Measurements from ENCODE around the gene UBE3B. TPM values are rescaled to one million over a fixed set of nuclear protein-coding genes. Genes with fewer than 3 reads are reported as not detected.

The UBE3B gene
- total RNA-seq, 4 donors from 2014 or later, result 52.2 to 72.5 (median 65.5) TPM

DNA sequence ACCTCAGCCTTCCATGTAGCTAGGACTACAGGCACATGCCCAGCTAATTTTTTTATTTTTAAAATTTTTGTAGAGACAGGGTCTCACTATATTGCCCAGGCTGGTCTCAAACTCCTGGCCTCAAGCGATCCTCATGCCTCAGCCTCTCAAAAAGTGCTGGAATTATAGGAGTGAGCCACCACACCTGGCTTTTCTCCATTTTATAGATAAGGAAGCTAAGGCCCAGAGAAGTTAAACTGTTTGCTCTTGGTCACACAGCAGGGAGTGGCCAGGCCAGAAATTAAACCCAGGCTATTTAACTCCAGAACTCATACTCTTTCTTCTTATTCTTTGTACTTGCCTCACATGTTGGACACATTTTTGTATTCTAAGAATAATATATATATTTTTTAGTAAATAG, 16.5 kb downstream of the UBE3B start:
- Histone ChIP-seq H3K36me3 (peaks cover 63 to 68% of the 10 kb centered on the region in 2 donors), H3K27me3 (no peaks in the 10 kb centered on the region), H3K27ac (no peak overlapping the region), H3K4me1 (no peaks in the 10 kb centered on the region), H3K9me3 (no peaks in the 10 kb centered on the region), H3K4me3 (replicated peaks in 1 of 3) (no peak overlapping the region)
- no peak for TF ChIP-seq POLR2A (IDR thresholded peaks at IDR 0.05)
- TF ChIP-seq CTCF (IDR thresholded peaks at IDR 0.05), result no peak
- intact Hi-C loops (cut with DNase I), result no loop called here
- no peak for DNase-seq
- WGBS, 2 donors, result 96 to 100% methylated on average over 1 of the region's 1 CpG

DNA sequence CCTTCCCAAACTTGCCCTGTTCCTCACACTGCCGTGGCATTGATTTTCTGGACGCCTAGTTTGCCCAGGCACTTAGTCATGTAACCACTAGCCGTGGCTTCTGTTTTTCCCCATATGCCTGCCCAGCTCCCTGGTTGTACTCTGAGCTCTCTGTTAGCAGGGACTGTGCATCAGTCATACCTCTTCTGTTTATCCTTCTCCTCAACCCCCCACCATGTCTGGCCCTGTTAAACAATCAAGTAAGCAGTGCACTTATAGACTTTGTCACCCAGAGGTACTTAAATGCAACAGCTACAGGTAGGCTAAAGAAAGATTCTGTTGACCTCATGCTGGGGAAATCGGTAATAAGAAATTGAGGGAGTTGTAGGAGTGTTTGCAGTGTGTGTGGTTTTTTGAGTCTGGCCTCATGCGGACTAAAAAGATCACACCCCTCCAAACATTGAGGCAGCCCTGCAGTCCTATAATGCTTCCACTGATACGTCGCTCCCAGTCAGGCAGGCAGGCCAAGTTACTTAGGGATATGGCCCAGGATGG, 17.0 kb downstream of the UBE3B start:
- Histone ChIP-seq H3K27me3 (no peaks in the 10 kb centered on the region), H3K9me3 (no peaks in the 10 kb centered on the region), H3K36me3 (peaks cover 63 to 68% of the 10 kb centered on the region in 2 donors), H3K27ac (no peak overlapping the region), H3K4me3 (replicated peaks in 1 of 3) (no peak overlapping the region), H3K4me1 (no peaks in the 10 kb centered on the region)
- no peak for DNase-seq
- WGBS, 2 donors, result 92 to 94% methylated on average over 7 of the region's 7 CpGs
- no peak for TF ChIP-seq POLR2A (IDR thresholded peaks at IDR 0.05)
- TF ChIP-seq CTCF (IDR thresholded peaks at IDR 0.05), result no peak
- intact Hi-C loops (cut with DNase I), result no loop called here

GRCh38 chr12:109495012-109495411, 17.6 kb downstream of the UBE3B start:
- no peak overlapping the region for H3K4me3 ChIP-seq (replicated peaks in 1 of 3)
- intact Hi-C loops (cut with DNase I), result no loop called here
- no peaks in the 10 kb centered on the region for H3K4me1 ChIP-seq
- no peaks in the 10 kb centered on the region for H3K27me3 ChIP-seq
- DNase-seq, result no peak
- H3K27ac ChIP-seq, result no peak overlapping the region
- H3K9me3 ChIP-seq, result no peaks in the 10 kb centered on the region
- peaks cover 60 to 62% of the 10 kb centered on the region in 2 donors for H3K36me3 ChIP-seq
- no peak for TF ChIP-seq POLR2A (IDR thresholded peaks at IDR 0.05)

- intact Hi-C loops (cut with DNase I), result no loop called here
- no peak for TF ChIP-seq CTCF (IDR thresholded peaks at IDR 0.05)
- no peak for TF ChIP-seq POLR2A (IDR thresholded peaks at IDR 0.05)
- H3K36me3 ChIP-seq, result peaks cover 61% of the 10 kb centered on the region in 2 donors
- no peak overlapping the region for H3K27ac ChIP-seq
- H3K27me3 ChIP-seq, result no peaks in the 10 kb centered on the region
- no peaks in the 10 kb centered on the region for H3K4me1 ChIP-seq
- no peak overlapping the region for H3K4me3 ChIP-seq (replicated peaks in 1 of 3)
- DNase-seq, result no peak
- H3K9me3 ChIP-seq, result no peaks in the 10 kb centered on the region
These were observed 18.9 kb downstream of the UBE3B start for GRCh38 chr12:109496306-109496705.

DNA sequence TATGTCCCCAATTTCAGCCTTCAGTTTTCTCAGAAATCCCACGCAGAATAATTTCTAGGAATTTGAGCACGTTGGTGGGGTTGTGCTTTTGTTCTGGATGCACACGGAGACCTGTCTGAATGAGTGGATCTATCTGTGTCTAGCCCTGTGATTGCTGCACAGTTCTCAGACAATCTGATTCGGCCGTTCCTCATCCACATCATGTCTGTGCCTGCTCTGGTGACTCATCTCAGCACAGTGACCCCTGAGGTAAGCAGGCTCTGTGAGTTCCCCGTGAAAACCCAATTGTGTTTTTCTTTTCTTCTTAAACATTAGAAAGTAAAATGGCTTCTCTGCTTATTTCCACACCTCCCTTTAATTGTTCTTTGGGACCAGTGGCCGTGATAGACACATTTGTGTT, 20.2 kb downstream of the UBE3B start:
- no peak overlapping the region for H3K4me3 ChIP-seq (replicated peaks in 1 of 3)
- intact Hi-C loops (cut with DNase I), result no loop called here
- TF ChIP-seq CTCF (IDR thresholded peaks at IDR 0.05) (no peak), POLR2A (IDR thresholded peaks at IDR 0.05) (no peak)
- H3K27ac ChIP-seq, result no peak overlapping the region
- no peaks in the 10 kb centered on the region for H3K27me3 ChIP-seq
- peaks cover 63 to 70% of the 10 kb centered on the region in 2 donors for H3K36me3 ChIP-seq
- no peak for DNase-seq
- 95 to 96% methylated on average over 7 of the region's 7 CpGs for WGBS, 2 donors
- no peaks in the 10 kb centered on the region for H3K4me1 ChIP-seq
- no peaks in the 10 kb centered on the region for H3K9me3 ChIP-seq
